MM.1S (cell line): ENCODE results near the gene GALM.

Experiments used
- CTCF ChIP-seq: fragments of 300-600 bp; sonication (generic); IDR thresholded peaks from 2 replicates; pipeline ENCODE4 v1.5.1; 2016; ENCODE audit warnings: antibody characterized with exemption, low read length, mixed read lengths
- EZH2 ChIP-seq: fragments of 300-600 bp; sonication (generic); optimal IDR thresholded peaks from 2 replicates; pipeline ENCODE3; 2017; ENCODE audit warnings: low read depth, mild to moderate bottlenecking, antibody characterized with exemption, low read length, mixed read lengths

- no peak for TF ChIP-seq CTCF
- TF ChIP-seq EZH2: no peak
Measured at GRCh38 chr2:38718601-38719000, 52.7 kb downstream of the GALM start.
